Retina (tissue), 1 donor: Measurements from ENCODE around the gene MAP3K21.

Source experiments
- DNase-seq: peaks from one replicate; pipeline ENCODE4 v3.0.0-alpha.2; 2016

Gene MAP3K21

DNA sequence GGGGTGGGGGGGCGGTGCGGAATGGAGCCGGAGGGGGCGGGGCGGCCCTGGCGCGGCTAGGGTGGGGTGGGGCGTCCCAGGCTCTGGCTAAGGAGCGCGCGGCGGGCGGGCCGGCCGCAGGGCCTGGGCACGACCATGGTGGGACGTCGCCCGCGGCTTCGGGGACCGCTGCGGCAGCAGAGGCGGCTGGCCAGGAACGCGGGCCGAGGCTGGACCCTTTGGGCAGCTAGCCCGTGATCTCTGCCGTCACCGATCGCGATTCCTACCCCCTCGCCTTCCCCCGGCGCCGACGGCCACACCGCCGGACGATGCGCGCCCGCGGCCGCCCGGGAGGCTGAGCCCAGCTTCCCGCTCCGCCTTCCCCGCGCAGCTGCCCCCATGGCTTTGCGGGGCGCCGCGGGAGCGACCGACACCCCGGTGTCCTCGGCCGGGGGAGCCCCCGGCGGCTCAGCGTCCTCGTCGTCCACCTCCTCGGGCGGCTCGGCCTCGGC is at the start of gene MAP3K21:
Gene MAP3K21 (plus strand): TSS at position 74 of the 491 bp plus-strand sequence. CDS start 305 bp downstream, at position 379.
- DNase-seq, result peak; percentile 69

DNA sequence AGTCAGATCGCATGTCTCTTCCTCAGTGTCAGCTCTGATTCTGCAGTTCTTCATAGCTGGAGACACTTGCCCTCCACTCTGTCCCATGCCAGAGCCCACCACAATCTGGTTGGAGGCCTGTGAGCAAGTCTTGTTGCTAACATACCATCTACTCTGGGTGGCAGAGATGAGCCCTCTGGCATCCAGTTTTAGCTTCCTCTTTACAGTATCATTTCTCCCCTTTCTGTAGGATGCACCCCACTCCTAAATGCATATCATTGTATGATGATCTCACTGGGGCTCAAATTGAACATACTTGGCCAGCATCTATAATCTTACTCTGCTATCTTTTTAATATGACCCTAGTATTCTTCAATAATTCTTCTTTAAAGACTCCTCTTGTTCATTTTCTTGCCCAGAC is 48.9 kb upstream of the MAP3K21 start:
- DNase-seq, result no peak

DNA sequence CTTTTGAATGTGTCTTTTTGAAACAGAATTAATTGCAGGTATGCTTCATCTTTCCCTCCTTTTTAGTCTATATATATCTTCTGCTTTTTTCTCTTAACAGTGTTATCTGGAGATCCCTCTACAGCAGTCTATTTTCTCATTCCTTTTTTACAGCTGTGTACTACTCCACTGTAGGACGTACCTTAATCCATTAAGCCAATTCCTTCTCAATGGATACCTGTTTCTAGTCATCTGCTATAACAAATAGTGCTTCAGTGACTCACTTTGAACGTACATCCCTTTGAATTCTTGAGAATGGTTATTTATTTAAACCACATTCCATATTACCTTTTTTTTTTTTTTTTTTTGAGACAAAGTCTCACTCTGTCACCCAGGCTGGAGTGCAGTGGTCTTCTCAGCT is 47.6 kb upstream of the MAP3K21 start:
- DNase-seq, result no peak

DNA sequence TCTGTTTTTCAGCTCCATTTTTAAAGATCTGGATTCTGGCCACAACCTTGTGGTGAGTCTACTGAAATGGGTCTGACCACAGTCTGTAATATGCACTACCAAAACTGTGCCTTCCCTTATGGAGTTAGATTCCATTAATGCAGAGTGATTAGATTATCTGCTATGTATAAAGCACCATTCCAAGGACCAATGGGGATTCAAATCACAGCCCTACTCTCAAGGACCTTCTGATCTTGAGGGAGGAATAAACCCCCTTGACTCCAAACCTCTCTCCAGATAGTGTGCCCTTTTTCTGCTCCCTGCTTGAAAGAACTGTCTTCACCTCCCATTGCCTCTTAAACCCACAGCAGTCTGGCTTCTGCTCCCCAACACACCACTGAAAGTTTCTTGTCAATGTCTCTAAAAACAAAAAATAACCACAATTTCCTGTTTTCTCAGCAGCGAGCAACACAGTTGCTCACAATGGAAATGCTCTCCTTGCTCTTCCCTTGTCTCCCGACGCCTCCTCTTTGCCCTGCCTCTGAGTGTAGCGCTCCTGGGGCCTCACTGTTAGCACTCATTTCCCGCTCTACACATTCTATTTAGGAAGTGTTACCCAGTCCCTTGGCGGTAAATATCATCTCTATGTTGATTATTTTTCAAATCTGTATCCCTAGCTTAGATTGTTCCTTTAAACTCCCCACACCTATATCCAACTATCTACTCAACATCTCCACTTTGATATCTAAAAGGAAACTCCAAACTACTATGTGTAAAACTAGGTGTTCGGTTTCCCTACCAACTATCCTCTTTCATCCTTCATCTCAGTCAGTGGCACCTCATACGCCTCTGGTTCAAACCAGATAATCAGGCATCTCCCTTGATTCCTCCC is 45.6 kb upstream of the MAP3K21 start:
- no peak for DNase-seq

DNA sequence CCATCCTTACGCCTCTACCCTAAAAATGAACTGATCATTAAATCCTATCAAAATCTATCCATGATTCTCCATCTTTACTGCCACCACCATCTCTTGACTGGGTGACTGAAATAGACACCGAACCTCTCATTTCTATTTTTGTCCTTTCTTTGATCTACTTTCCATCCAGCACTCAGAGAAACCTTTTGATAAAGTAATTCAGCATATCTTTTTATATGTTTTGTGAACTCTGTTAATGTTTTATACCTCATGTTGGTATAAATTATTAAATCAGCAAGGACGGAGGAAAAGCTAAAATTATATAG is 45.0 kb upstream of the MAP3K21 start:
- no peak for DNase-seq

DNA sequence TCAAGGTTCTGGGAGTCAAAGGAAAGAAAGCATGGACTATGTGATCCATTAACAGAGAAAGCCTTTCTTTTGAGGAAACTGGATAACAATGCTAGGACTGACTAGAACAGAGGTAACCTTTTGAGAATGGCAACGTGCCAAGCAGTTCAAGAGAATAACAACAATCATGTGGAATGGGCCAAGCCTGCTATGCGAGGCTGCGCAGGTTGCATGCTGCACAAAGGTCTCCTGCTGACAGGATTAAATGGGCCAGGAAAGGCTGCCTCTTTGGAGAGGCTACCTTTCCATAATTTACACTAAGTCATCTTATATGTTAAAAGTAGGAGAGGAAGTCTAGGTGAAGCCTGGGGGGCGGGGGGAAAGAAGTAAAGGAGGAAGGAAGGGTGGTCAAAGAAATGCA is 37.8 kb upstream of the MAP3K21 start:
- no peak for DNase-seq

DNA sequence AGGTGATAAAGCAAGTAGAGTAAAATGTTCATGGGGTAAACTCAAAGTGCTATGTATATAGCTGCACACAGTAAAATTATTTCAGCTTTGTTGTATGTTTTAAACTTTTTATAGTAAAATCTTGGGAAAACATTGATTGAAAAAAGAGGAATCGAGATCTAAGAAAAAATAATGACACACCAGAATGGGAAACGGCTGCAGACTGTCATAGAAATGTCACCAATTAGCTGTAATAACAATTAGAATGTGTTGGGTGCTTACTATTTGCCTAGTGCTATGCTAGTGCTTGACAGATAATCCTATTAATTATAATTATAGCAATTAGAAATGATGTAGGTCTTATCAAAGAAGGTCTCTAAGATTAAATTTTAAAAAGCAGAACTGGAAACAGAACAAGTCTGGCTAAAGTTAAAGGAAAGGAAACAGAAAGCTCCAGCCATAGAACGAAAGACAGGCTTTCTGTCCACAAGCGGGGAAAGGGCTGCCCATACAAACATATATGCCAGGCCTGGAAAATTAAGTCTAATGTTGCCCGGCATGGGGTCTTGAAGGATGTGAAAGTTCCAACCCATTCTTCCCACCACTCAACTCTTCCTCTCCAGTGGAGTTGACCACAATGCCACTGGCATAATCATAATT is 37.0 kb upstream of the MAP3K21 start:
- DNase-seq, result no peak

DNA sequence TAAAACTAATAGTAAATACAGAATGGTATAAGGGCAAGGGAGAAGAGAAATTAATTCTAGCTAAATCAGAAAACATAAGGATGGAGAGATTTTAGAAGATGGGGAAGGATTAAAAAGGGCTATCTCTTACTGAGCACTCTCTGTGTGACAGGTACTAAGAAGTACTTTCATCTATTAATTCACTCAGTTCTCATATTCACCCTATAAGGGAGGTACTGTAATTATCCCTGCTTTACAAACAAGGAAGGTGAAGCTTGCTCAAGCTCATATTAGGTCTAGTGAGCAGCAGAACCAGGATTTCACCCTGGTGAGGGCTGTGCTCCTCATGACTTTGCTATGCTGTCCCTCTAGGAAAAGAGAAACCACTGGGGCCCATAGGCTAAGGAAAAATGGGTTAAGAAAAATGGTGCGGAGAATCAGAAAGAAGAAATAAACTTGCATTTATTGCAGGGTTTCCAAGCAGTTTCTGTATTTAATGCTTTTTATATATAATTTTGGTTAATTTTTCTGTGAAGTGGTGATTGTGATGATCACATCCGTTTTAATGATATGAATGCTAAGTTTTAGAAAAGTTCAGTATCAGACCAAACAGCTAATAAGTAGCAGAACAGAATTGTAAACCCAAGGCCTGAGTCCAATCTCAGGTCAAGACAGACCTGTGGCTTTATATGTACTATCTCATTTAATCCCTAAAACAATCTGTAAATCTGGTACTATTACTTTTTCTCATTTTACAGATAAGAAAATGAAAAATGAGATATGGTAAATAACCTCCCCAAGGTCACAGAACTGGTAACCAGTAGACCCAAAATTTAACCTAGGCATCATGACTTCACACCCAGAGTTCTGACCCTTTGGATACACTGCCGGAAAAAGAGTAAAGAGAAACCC is 33.7 kb upstream of the MAP3K21 start:
- DNase-seq, result no peak

DNA sequence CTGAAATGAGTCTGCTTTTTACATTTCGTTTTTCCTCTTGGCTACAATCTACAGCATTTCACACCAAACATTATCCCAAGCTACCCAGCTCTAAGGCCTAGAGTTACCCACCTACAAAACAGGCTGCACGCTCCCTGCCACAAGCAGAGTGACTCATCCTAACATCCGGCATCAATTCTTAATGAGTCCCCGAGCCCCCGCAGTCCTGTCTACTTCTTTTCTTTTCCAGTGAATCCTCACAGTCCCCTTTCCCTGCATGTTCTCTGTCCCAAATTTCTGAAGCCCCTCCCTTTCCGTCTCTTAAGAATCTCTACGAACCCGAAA is 32.6 kb upstream of the MAP3K21 start:
- DNase-seq, result no peak

DNA sequence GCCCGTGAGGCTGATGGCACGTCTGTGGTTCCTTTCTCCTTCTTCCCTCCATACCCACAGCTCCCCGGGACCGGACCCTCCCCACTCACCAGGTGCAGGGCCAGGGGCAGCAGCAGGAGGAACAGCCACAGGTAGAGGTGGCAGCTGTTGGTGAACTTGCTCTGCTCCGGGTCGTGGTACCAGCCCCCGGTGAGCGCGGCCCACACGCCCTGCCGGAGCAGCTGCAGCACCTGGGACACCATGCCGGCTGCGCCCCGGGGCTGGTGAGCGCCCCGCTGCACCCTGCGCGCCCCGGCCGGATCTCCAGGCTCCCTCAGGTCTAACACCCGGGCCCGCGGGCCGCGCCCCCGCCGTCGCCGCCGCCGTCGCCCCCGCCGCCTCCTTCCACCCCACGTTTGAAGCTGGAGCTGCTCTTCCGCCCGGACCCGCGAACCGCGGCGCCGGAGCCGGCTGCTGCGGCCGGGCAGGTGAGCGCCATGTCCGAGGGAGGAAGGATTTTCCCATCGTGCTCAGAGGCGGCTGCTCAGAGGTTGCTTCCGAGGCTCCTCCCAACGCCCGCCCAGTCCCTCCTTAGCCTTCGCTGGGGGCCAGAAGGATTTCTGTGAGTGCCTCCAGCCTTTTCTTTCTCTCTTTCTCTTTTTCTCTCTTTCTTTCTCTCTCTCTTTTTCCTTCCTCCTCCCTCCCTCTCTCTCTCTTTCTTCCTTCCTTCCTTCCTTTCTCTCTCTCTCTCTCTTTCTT is 32.1 kb upstream of the MAP3K21 start, which contains the start of gene PCNX2:
Gene PCNX2 (minus strand): TSS at position 489 of the 738 bp plus-strand sequence. CDS start 247 bp downstream, at position 242.
- peak; percentile 70 for DNase-seq

DNA sequence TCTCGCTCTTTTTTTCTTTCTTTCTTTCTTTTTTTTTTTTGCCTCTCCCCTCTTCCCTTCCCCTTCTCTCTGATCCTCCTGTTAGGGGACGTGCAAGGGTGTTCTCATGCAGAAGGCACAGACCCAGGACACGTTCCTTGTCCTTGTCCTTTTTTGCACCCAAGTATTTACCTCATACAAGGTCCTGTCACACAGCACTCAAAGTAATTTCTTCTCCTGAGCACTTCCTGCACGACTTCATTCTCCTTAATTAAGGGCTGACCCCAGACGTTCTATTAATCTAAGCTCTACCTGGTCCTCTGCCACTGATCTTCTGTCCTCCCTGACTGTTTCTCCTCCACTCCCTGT is 31.6 kb upstream of the MAP3K21 start:
- peak; percentile 15 for DNase-seq

DNA sequence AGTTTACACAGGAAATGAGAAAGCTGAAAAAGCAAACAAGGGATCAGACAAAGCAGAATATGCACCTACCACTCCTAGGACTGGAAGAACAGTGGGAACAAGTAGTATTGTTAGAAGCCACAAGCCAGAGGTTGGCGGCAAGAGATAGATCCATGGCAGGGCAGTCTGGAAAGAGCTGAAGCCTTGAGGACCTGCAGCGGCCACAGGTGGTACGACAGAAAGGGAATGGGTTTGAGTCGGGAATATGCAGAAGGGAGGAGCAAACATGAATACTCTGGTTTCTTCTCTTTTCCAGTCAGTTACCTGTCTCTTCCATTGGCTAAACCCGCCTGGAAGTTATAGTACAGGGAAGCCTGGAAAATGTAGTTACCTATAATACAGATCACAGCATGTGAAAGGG is 28.1 kb upstream of the MAP3K21 start:
- DNase-seq, result no peak

DNA sequence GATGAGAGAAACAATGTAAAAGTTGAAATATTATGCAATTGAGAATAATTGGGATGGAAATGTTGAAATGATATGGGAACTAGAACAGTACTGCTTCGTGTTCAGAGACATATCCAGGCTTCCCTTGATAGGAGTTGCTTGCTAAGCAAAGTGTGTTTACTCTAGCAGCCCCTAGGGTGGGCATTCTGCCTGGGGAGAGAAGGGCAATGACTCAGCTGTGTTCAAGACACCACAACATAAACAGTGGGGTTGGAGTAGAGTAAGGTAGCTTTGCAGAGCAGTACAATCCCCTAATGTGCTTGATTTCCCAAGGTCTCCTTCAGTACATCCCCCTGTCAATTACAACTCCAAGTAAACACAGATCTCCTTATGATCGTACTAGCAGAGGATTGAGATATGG is 27.2 kb upstream of the MAP3K21 start:
- no peak for DNase-seq

DNA sequence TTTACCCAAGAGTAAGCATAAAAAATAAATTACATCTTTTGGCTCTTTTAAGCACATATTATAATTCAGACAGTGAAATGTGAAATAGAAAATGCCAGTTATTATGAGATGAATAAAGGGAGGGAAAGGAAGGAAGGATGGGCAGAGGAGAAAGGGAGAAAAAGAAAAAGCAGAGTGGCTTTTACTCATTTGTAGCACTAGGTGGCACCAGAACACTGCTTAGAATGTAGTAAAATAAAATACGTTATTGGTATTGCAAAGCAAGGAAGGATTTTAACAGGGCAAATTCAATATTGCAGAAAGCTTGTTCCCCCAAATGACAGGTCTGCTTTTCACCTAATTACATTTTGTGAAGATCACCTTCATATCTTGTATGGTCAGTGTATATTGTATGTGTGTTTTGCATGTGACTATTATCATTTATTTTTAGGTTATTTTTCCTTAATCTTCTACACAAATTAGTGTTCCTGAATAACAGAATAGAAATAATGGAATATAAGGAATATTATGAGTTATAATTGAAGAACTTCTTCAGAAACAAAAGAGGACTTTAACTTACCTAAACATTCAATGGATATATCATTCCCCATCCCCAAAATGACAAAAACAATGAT is 22.9 kb upstream of the MAP3K21 start:
- peak; percentile 40 for DNase-seq

DNA sequence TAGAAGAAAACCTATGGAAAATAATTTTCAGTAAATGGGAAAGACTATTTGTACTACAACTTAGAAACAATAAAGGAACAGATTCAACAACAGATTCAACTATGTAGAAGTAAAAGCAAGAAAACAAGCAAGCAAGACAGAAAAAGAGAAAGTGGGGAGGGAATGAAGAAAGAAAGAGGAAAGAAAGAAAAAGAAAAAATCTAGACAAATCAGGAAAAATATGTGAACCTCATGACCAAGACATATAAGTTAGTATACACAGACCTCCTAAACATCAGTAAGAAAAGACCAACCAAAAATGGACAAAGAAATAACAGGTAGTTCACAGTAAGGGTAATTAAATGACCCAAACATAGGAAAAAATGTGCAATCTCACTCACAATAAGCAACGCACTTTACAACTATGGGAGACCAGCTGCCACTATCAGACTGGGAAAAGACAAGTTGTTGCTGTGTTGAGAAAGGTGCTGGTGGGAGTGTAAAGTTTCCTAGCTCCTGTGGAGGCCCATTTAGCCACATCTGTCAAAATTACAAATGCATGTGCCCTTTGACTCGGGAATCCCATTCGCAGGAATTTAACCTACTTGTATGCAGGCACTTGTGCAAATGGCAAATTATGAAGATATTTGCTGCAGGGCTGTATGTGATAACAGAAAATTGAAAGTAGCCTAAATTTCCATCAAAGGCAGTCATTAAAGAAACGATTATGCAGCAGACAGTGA is 13.9 kb upstream of the MAP3K21 start:
- no peak for DNase-seq

DNA sequence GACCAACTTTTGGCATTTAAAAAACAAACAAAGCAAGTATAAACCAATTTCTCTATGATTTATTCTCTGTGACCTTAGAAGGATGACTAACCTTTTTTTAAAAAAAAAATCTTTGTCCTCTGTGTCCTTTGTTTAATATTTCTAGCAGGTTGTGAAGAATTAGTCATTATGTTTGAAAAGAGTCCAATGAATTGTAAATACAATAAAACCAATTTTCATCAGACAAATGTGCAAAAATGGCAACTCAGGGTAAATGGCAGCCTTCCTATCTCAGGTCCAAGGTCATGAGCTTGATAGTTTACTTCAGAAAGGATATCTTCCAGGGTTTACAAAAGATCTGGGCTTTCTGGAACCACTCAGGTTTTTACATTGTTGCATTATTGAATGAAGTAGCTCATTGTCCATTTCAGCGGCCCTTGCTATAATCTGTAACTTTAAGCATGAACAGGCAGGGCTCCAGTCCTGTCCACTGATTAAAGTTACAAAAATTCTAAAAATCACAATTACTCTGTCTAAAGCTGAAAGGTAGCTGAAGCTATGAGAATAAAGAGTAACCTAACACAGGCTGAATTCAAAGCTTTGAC is 11.7 kb upstream of the MAP3K21 start:
- DNase-seq, result no peak

DNA sequence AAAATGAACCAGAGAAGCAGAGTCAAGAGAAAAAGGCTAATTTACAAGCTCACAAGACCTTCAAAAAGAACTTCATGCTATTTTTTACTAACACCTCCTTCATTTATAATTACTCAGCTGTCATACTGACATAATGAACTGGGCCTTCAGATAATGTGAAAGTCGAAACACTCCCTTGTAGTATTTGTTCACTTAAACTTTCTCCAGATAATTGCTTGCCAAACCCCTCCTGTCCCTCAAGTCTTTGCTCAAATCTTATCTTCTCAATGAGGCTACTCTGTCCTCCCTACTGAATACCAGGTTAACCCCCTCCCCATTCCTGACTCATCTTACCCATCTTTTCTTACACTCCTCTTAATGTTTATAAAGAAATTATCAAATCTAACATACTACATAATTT is 11.1 kb upstream of the MAP3K21 start:
- DNase-seq, result no peak

DNA sequence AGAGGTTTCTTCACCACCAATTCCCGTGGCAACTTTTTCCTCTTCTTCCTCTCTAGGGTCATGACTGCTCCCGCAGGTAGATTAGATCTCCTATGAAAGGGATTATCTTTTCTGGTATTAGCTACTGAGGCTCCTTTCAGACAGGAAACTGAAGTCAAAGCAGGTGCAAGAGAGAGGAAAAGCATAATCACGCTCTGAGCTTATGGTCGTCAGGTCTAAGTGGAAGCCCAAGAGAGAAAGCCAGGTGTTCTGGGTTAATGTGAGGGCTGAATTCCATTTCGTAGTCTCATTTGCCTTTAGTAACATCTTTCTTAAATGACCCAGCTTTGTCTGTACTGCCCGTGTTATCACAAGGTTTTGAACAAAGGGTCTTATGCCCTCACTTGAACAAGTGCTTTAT is 8.3 kb upstream of the MAP3K21 start:
- DNase-seq, result no peak

DNA sequence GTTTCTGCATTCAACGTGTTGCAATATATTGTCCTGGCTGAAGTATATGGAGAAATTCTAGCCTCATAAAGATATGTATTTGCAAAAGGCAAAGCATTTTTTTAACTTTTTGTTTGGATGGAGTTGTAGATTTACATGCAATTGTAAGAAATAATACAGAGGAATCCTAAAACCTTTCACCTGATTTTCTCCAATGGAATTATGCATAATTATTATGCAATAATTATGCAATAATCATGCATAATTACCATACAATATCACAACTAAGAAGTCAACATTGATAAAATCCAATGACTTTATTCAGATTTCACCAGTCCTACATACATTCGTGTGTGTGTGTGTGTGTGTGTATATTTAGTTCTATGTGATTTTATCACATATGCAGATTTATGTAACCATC is 7.5 kb upstream of the MAP3K21 start:
- no peak for DNase-seq

DNA sequence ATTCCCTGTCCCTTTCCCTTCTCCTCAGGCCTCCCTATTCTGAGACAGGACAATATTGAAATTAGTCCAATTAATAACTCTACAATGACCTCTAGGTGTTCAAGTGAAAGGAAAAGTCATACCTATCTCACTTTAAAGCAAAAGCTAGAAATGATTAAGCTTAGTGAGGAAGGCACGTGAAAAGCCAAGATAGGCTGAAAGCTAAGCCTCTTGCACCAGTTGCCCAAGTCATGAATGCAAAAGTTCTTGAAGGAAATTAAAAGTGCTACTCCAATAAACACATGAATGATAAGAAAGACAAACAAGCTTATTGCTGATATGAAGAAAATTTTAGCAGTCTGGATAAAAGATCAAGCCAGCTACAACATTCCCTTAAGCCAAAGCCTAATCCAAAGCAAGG is 3.8 kb upstream of the MAP3K21 start:
- DNase-seq, result no peak

DNA sequence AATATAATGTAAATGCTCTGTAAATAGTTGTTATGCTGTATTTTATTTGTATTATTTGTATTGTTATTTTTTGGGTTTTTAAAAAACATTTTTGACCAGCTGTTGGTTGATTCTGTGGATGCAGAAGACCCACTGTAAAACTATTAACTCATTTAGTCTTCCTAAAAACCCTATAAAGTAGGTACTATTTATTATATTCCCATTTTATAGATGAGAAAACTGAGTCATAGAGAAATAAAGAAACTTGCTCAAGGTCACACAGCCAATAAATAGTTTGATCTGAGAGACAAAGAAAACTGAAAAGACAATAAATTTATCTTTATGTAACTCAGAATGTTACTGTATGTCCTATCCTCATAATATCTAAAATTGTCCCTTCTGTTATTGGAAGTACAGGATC is 1.2 kb upstream of the MAP3K21 start:
- no peak for DNase-seq
